ENCODE measurements around the gene TAS1R2. TPM values are rescaled to one million over a fixed set of nuclear protein-coding genes. Genes with fewer than 3 reads are reported as not detected.

The TAS1R2 gene
- total and polyA plus RNA-seq, 9 of the 15 experiments (the other 6 are each of a cell fraction or from before 2014, with no cell fraction given): not detected

- TF ChIP-seq FOXO4 (CRISPR knock-in tag; IDR thresholded peaks at IDR 0.05) (no peak), CTBP1 (IDR thresholded peaks at IDR 0.05; ENCODE audit: borderline replicate concordance) (no peak; the same call in 1 of the 2 replicates), NCOA2 (IDR thresholded peaks at IDR 0.05; ENCODE audit: partially characterized antibody in 2 of 2) (no peak), SETDB1 (IDR thresholded peaks at IDR 0.05; ENCODE audit: low read length) (no peak), TAF1 (IDR thresholded peaks at IDR 0.05; ENCODE audit: control insufficient read depth, extremely low read depth, insufficient read depth, low read length, severe bottlenecking) (no peak), KDM1A (IDR thresholded peaks at IDR 0.05) (no peak), MAFG (tag; conservative IDR thresholded peaks at IDR 0.05) (no peak), POLR2A (conservative IDR thresholded peaks at IDR 0.05) (no peak), ETV6 (IDR thresholded peaks at IDR 0.05; ENCODE audit: borderline replicate concordance in 1 of 2, low read depth in 2 of 2, low read length in 1 of 2) (no peak), ETV6 (CRISPR knock-in tag; IDR thresholded peaks at IDR 0.05; ENCODE audit: borderline replicate concordance) (no peak), RB1 (IDR thresholded peaks at IDR 0.05; ENCODE audit: low read depth) (0 out of 2 replicates have a peak, but pooled peaks have one; percentile 14), RCOR1 (IDR thresholded peaks at IDR 0.05; ENCODE audit: borderline replicate concordance in 1 of 2, low read depth in 2 of 2, low read length in 2 of 2) (0 out of 4 replicates have a peak, but pooled peaks of 1 of the 2 experiments have one; percentile 23), CGGBP1 (CRISPR knock-in tag; IDR thresholded peaks at IDR 0.05) (no peak), HMBOX1 (IDR thresholded peaks at IDR 0.05) (no peak), SMAD1 (IDR thresholded peaks at IDR 0.05; ENCODE audit: low read depth, low read length, partially characterized antibody) (no peak), RERE (CRISPR knock-in tag; IDR thresholded peaks at IDR 0.05; ENCODE audit: borderline replicate concordance) (no peak), TCF7 (IDR thresholded peaks at IDR 0.05; ENCODE audit: borderline replicate concordance) (no peak), SRSF1 (IDR thresholded peaks at IDR 0.05; ENCODE audit: low read depth, low read length) (no peak), ZSCAN29 (IDR thresholded peaks at IDR 0.05) (no peak), MTA2 (IDR thresholded peaks at IDR 0.05; ENCODE audit: low read depth) (no peak), MTA3 (IDR thresholded peaks at IDR 0.05; ENCODE audit: borderline replicate concordance) (0 out of 2 replicates have a peak, but pooled peaks have one; percentile 33), SRF (CRISPR knock-in tag; IDR thresholded peaks at IDR 0.05) (no peak)
Observed at GRCh38 chr1:18875107-18875795, 15.8 kb upstream of the TAS1R2 start (continued).
